NCI-H146 (cell line): Measurements from ENCODE around the gene CARD11.
A peak's percentile ranks its signal among the peaks of the same experiment; 100 is the strongest.

Source experiments
- DNase-seq: peaks from one replicate; lab custom pipeline; 2025; lab: John Stamatoyannopoulos, UW

Gene CARD11

GRCh38 chr7:3043544-3044371 is at the start of gene CARD11:
CARD11 (minus strand) TSS chr7:3043867; CDS start chr7:2958506, 85,361 bp downstream.
- DNase-seq, result no peak

GRCh38 chr7:3092468-3092867 is 48.8 kb upstream of the CARD11 start:
- DNase-seq, result no peak

- no peak for DNase-seq
Observed at GRCh38 chr7:3091631-3092030, 48.0 kb upstream of the CARD11 start.

GRCh38 chr7:3089493-3089892 is 45.8 kb upstream of the CARD11 start:
- no peak for DNase-seq

GRCh38 chr7:3087243-3087755 is 43.6 kb upstream of the CARD11 start:
- DNase-seq, result no peak

GRCh38 chr7:3083350-3083749 is 39.7 kb upstream of the CARD11 start:
- DNase-seq, result no peak

GRCh38 chr7:3082831-3083230 is 39.2 kb upstream of the CARD11 start:
- DNase-seq, result no peak

- no peak for DNase-seq
Observed at GRCh38 chr7:3082386-3082785, 38.7 kb upstream of the CARD11 start.

- DNase-seq, result no peak
Observed at GRCh38 chr7:3080106-3080505, 36.4 kb upstream of the CARD11 start.

GRCh38 chr7:3078514-3078913 is 34.8 kb upstream of the CARD11 start:
- no peak for DNase-seq

- no peak for DNase-seq
Observed at GRCh38 chr7:3076700-3077099, 33.0 kb upstream of the CARD11 start.

GRCh38 chr7:3076163-3076562 is 32.5 kb upstream of the CARD11 start:
- DNase-seq, result no peak

- no peak for DNase-seq
Observed at GRCh38 chr7:3075441-3075840, 31.8 kb upstream of the CARD11 start.

- DNase-seq, result no peak
Observed at GRCh38 chr7:3074459-3074821, 30.8 kb upstream of the CARD11 start.

GRCh38 chr7:3073763-3074458 is 30.2 kb upstream of the CARD11 start:
- DNase-seq, result no peak

GRCh38 chr7:3070908-3071307 is 27.2 kb upstream of the CARD11 start:
- no peak for DNase-seq

- no peak for DNase-seq
Observed at GRCh38 chr7:3069771-3070449, 26.2 kb upstream of the CARD11 start.

GRCh38 chr7:3068530-3068929 is 24.9 kb upstream of the CARD11 start:
- no peak for DNase-seq

- DNase-seq, result no peak
Observed at GRCh38 chr7:3067606-3068380, 24.1 kb upstream of the CARD11 start.

GRCh38 chr7:3067193-3067592 is 23.5 kb upstream of the CARD11 start:
- no peak for DNase-seq

GRCh38 chr7:3066506-3066905 is 22.8 kb upstream of the CARD11 start:
- no peak for DNase-seq

- peak; percentile 38 for DNase-seq
Observed at GRCh38 chr7:3065724-3066143, 22.1 kb upstream of the CARD11 start.
